HG02970 (cell line): ENCODE measurements around the gene PPP1R7.

ENCODE experiments used
- ATAC-seq: cut with Tn5 transposase; IDR thresholded peaks from one replicate; pipeline ENCODE4 v1.9.1; 2021; ENCODE audit warnings: mild to moderate bottlenecking, moderate library complexity, moderate number of reproducible peaks; ENCODE audit not compliant: unreplicated experiment, low FRiP score

Gene PPP1R7

GRCh38 chr2:241157841-241158545 lies 7.7 kb downstream of the PPP1R7 start:
- no peak for ATAC-seq

DNA sequence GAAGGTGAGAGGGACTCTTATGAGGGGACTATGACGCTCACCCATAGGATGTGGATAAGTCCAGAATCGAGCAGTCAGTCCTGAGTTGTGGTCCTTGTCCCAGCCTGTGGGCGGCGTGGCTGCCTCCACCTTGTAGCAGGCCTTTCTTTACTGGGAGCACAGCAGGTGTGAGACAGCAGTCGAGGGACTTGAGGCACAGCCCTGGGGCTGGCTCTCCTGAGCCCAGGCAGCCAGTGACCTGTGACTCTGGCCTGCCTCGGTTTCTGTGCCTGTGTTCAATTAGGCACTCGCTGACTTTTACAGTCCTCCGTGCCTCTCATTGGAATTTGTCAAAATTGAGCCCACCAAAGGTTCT lies 8.3 kb downstream of the PPP1R7 start:
- ATAC-seq, result no peak

DNA sequence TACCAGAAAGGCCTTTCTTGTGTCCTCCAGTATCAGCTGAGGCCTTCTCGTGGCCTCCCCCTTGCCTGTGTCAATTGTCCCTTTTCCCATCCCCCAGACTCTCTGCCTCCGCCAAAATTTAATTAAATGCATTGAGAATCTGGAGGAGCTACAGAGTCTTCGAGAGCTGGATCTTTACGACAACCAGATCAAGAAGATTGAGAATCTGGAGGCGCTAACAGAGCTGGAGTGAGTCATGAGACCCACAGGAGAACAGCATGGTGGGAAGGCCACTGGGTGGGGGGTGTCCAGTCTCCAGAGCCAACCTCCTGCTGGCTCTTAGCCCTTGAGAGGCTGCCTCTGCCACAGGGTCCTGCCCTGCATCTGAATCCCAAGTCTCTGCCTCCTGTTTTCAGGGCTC lies 8.8 kb downstream of the PPP1R7 start:
- no peak for ATAC-seq

- ATAC-seq, result no peak
Observed at GRCh38 chr2:241160318-241160717, 10.1 kb downstream of the PPP1R7 start.

DNA sequence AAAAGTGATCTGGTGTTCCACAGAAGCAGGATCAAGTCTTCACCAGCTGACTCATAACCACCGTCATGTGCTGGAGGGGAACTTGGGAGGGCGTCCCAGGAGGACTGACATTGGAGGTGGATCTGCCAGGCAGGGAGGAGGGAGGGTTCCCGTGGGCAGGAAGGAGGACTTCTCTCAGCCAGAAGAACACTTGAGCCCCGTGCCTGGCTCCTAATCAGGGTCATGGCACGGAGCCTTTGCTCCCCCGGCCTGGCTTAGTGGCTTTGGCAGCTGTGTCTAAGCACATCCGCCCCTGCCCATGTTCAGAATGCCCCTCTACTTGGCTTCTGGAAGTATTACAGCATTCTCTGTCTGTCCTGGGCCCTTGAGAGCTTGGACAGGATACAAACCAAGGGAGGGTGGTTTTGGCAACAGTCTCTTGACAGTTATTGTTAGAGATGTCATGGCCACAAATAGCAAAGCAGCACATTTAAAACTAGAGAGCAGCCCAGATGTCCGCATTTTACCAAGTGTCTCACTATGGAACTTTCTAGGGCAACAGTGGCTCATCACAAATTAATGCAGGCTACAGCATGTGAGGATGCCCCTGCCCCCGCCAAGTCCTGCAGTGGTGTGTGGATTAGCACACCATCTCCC lies 11.5 kb downstream of the PPP1R7 start:
- no peak for ATAC-seq

DNA sequence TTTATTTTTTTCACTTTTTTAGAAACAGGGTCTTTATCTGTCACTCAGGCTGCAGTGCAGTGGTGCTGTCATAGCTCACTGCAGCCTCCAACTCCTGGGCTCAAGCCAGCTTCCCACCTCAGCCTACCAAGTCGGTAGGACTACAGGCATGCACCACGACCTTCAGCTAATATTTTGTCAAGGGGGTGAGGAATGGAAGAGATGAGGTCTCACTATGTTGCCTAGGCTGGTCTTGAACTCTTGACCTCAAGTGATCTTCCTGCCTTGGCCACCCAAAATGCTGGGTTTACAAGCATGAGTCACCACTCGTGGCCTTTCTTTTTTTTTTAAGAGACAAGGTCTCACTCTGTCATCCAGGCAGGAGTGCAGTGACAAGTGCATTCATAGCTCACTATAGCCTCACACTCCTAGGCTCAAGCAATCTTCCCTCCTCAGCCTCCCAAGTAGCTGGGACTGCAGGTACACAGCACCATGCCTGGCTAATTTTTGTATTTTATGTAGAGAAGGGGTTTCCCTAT lies 13.4 kb downstream of the PPP1R7 start:
- ATAC-seq, result no peak

GRCh38 chr2:241168366-241168765 lies 18.1 kb downstream of the PPP1R7 start:
- ATAC-seq, result no peak

- no peak for ATAC-seq
Observed at GRCh38 chr2:241173557-241173956, 23.3 kb downstream of the PPP1R7 start.

- no peak for ATAC-seq
Observed at GRCh38 chr2:241177526-241178334, 27.5 kb downstream of the PPP1R7 start.

DNA sequence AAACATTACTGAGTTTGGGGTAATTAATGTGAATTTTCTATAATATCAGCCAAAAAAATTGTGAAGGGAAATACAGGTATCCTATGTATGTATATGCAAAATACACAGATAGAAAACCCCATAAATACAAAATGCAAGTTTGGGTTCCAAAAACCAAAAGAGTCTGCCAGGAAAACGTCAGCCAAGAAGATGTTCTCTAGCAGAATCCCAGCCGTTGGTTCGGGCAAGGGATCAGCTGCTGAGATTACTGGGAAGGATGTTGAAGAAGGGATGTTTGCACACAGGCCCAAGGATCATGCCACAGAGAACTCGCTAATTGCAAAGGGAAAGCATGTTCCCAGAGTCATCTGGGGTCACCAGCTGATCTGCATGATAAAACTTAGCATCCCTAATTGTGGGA lies 28.7 kb downstream of the PPP1R7 start:
- ATAC-seq, result no peak

DNA sequence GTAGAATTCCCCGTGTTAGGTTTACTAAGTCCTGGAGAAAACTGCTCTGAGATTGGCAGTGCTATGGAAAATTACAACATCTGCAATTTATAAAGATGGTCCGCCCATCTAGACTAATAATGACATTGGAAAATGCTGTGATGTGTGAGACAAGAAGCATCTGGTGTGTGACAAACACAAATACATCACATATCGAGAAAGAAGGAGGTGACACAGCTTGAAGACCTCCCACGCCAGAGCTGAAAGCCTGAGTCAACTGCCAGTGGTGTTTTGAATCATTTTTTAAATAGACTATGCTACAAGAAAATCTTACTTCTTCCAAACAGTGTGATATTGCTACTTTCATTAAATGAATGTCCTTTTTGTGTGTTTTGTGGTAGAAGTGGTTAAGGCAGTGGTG lies 29.6 kb downstream of the PPP1R7 start:
- ATAC-seq, result no peak

DNA sequence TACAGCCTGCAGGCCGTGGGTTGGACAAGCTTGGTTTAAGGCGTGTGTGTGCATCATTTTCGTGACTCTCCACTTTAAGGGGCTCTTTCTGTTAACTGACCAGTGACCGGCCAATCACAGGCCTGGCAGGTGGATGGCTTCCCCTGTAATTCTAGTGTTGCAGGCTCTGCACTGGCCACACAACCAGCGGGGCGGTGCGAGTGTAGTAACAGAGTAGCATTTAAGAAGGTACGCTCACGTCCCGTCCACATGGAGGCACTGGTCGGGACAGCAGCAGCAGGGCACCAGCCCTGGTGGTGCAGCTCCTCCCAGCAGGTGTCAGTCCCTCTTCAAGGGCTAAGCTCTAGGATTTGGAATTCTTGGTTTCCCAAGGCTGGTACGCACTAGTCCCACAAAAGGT lies 30.2 kb downstream of the PPP1R7 start:
- no peak for ATAC-seq

GRCh38 chr2:241182126-241182525 lies 31.9 kb downstream of the PPP1R7 start:
- ATAC-seq, result no peak

DNA sequence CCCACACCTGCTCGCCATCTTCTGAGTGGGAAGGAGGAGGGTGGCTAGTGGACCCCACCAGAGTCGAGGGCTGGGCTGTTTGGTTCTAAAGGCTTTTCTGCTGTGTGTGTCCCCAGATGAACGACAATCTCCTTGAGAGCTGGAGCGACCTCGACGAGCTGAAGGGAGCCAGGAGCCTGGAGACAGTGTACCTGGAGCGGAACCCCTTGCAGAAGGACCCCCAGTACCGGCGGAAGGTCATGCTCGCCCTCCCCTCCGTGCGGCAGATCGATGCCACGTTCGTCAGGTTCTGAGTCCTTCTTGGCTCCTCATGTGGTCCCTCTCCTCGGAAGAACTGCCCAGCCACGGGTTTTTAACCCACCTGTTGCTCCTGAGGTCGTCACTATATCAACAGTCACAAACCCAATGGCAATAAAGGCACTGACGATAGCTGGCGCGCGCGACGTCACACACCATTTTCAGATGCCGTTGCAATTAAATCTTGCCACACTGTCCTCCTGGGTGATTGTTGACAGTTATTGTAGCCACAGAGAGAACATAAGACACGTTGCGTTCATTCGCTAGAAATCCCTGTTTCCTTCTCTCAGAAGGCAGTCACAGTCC lies 32.4 kb downstream of the PPP1R7 start:
- no peak for ATAC-seq

GRCh38 chr2:241183221-241183620 lies 33.0 kb downstream of the PPP1R7 start:
- no peak for ATAC-seq

DNA sequence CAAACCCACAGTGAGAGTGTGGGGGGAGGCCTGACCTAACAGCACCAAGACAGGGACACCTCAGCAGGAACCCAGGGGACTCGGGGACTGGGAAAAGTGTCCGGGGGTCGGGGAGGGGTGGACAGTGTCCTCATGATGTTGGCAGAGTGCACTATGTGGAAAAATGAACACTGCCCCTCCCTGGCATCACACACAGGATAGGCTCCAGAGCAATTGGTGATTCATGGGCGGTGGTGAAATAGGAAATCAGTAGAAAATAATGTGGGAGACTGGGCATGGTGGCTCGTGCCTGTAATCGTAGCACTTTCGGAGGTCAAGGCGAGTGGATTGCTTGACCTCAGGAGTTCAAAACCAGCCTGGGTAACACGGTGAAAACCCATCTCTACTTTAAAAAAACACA lies 34.6 kb downstream of the PPP1R7 start:
- no peak for ATAC-seq

- no peak for ATAC-seq
Observed at GRCh38 chr2:241185961-241186360, 35.7 kb downstream of the PPP1R7 start.

DNA sequence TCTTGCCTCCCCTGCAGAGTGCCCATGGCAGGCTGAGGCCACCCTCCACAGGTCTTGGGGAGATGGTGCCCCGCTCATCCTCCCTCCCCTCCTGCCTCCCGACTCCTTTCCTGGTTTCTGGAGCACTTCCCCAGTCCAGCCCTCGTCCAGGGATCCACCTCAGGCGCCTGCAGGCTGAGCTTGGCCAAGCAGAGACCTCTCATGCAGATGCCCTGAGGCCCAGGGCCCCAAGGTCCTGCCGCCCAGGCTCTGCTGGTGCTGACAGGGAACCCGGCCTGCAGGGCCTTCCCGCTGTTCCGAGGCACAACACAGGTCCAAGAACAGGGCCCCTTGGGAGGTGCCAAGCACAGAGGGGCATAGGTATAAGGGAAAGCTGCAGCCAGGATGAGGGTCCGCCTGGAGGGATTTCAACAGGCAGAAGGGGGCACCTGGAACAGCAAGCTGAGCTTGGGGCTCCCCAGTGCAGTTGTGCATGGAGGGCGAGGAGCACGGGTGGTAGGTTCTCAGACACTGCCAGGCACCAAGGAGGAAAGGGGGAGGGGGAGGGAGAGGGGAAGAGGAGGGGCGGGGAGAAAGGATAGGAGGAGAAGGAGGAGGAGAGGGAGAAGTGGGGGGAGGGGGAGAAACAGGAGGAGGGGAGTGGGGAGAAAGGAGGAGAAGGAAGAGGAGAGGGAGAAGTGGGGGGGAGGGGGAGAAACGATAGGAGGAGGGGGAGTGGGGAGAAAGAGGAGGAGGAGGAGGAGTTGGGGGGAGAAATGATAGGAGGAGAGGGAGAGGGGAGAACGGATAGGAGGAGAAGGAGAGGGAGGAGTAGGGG lies 37.0 kb downstream of the PPP1R7 start:
- ATAC-seq, result no peak

DNA sequence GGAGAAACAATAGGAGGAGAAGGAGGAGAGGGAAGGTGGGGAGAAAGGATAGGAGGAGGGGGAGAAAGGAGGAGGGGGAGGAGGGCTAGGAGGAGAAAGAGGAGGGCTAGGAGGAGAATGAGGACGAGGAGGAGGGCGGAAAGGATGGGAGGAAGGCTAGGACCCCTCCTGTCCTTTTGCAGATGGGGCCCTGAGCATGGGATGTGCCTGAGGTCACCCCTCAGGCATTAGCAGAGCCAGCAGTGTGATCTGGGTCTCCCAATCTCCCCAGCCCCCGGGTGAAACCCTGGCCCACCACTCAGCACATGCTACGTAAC lies 37.6 kb downstream of the PPP1R7 start:
- ATAC-seq, result no peak

DNA sequence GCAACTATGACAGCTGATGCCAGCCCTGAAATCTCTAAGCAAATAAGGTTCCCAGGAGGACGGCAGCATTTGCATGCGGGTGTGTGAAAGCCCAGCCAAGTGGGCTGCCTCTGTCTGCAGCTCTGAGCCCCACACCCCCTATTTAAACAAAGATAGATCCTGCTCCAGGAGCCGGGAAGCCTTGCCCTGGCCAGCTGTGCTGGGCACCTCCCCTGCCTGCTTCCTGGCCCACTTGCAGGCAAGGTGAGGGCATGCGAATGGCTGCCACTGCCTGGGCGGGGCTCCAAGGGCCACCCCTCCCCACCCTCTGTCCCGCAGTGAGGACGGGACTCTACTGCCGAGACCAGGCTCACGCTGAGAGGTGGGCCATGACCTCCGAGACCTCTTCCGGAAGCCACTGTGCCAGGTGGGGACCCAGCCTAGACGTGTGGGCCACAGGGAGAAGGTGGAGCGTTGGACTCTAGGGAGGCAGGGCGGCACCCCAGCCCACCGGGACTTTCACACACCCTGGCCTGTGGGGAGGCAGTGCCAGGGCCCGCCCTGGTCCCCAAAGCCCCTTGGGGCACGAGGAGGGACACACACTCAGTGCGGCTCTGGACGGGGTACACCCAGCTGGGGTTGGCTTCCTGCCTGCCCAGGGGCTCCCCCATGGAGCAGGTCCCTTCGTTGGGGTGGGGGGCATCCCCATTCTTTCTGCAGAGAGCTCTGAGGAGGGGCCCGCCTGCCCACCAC lies 38.3 kb downstream of the PPP1R7 start, which contains the start of gene ANO7:
Gene ANO7, plus strand, starts transcription at position 317 of the 732 bp plus-strand sequence. CDS start 1,387 bp downstream, outside the sequence.
- no peak for ATAC-seq
